Measurements from ENCODE around the gene LMAN1L. TPM values are rescaled to one million over a fixed set of nuclear protein-coding genes. Genes with fewer than 3 reads are reported as not detected.

Gene LMAN1L
- total RNA-seq, 1 donor from 2014 or later: 0.33 TPM

GRCh38 chr15:74822233-74822632, 9.6 kb downstream of the LMAN1L start:
- H3K4me1 Mint-ChIP-seq: peaks cover 13% of the 10 kb centered on the region
- H3K9me3 Mint-ChIP-seq: no peaks in the 10 kb centered on the region
- DNase-seq: no peak
- H3K4me3 Mint-ChIP-seq: no peak overlapping the region
- H3K36me3 Mint-ChIP-seq (ENCODE audit: low read depth): no peaks in the 10 kb centered on the region
- peaks cover 21% of the 10 kb centered on the region for H3K27me3 Mint-ChIP-seq
- H3K27ac Mint-ChIP-seq: no peak overlapping the region
- intact Hi-C loops (cut with micrococcal nuclease): no loop called here

- peaks cover 21% of the 10 kb centered on the region for H3K27me3 Mint-ChIP-seq
- H3K4me3 Mint-ChIP-seq: no peak overlapping the region
- peaks cover 13% of the 10 kb centered on the region for H3K4me1 Mint-ChIP-seq
- no peak overlapping the region for H3K27ac Mint-ChIP-seq
- DNase-seq: no peak
- no peaks in the 10 kb centered on the region for H3K36me3 Mint-ChIP-seq (ENCODE audit: low read depth)
- intact Hi-C loops (cut with micrococcal nuclease): no loop called here
- H3K9me3 Mint-ChIP-seq: no peaks in the 10 kb centered on the region
Observed at GRCh38 chr15:74823324-74823723, 10.7 kb downstream of the LMAN1L start.

- no peak for DNase-seq
- intact Hi-C loops (cut with micrococcal nuclease): no loop called here
- Mint-ChIP-seq H3K9me3 (no peaks in the 10 kb centered on the region), H3K27me3 (peaks cover 21% of the 10 kb centered on the region), H3K4me3 (no peak overlapping the region), H3K4me1 (peaks cover 6% of the 10 kb centered on the region), H3K27ac (no peak overlapping the region), H3K36me3 (ENCODE audit: low read depth) (no peaks in the 10 kb centered on the region)
Observed at GRCh38 chr15:74824976-74825375, 12.3 kb downstream of the LMAN1L start.

- DNase-seq: no peak
- H3K27me3 Mint-ChIP-seq: peaks cover 21% of the 10 kb centered on the region
- no peak overlapping the region for H3K4me3 Mint-ChIP-seq
- H3K4me1 Mint-ChIP-seq: peaks cover 6% of the 10 kb centered on the region
- no peaks in the 10 kb centered on the region for H3K9me3 Mint-ChIP-seq
- intact Hi-C loops (cut with micrococcal nuclease): no loop called here
- no peak overlapping the region for H3K27ac Mint-ChIP-seq
- no peaks in the 10 kb centered on the region for H3K36me3 Mint-ChIP-seq (ENCODE audit: low read depth)
Observed at GRCh38 chr15:74825866-74826265, 13.2 kb downstream of the LMAN1L start.

GRCh38 chr15:74826364-74826819, 13.8 kb downstream of the LMAN1L start, which contains the start of gene CPLX3:
CPLX3 (plus strand) TSS chr15:74826627; CDS start chr15:74826704, 77 bp downstream.
- Mint-ChIP-seq H3K9me3 (no peaks in the 10 kb centered on the region), H3K4me1 (peaks cover 7% of the 10 kb centered on the region), H3K36me3 (ENCODE audit: low read depth) (no peaks in the 10 kb centered on the region), H3K27ac (no peak within 1 kb of the TSS), H3K4me3 (no peak within 1 kb of the TSS), H3K27me3 (peaks cover 21% of the 10 kb centered on the region)
- peak; percentile 92 for DNase-seq
- intact Hi-C loops (cut with micrococcal nuclease): no loop called here

GRCh38 chr15:74826921-74827320, 14.3 kb downstream of the LMAN1L start:
- no peak for DNase-seq
- H3K36me3 Mint-ChIP-seq (ENCODE audit: low read depth): no peaks in the 10 kb centered on the region
- no peaks in the 10 kb centered on the region for H3K9me3 Mint-ChIP-seq
- H3K27ac Mint-ChIP-seq: no peak overlapping the region
- no peak overlapping the region for H3K4me3 Mint-ChIP-seq
- peaks cover 7% of the 10 kb centered on the region for H3K4me1 Mint-ChIP-seq
- intact Hi-C loops (cut with micrococcal nuclease): no loop called here
- H3K27me3 Mint-ChIP-seq: peaks cover 21% of the 10 kb centered on the region

- H3K9me3 Mint-ChIP-seq: no peaks in the 10 kb centered on the region
- intact Hi-C loops (cut with micrococcal nuclease): no loop called here
Observed at GRCh38 chr15:74827614-74828013, 15.0 kb downstream of the LMAN1L start.

GRCh38 chr15:74828835-74829234, 16.2 kb downstream of the LMAN1L start:
- H3K9me3 Mint-ChIP-seq: no peaks in the 10 kb centered on the region
- intact Hi-C loops (cut with micrococcal nuclease): no loop called here

More at GRCh38 chr15:74827614-74828013, 15.0 kb downstream of the LMAN1L start:
- DNase-seq: no peak
- no peaks in the 10 kb centered on the region for H3K36me3 Mint-ChIP-seq (ENCODE audit: low read depth)
- H3K27ac Mint-ChIP-seq: no peak overlapping the region
- H3K4me3 Mint-ChIP-seq: no peak overlapping the region
- H3K27me3 Mint-ChIP-seq: peaks cover 21% of the 10 kb centered on the region
- peaks cover 7% of the 10 kb centered on the region for H3K4me1 Mint-ChIP-seq

GRCh38 chr15:74829486-74829885, 16.9 kb downstream of the LMAN1L start:
- H3K27me3 Mint-ChIP-seq: peaks cover 16% of the 10 kb centered on the region
- no peak overlapping the region for H3K4me3 Mint-ChIP-seq
- H3K9me3 Mint-ChIP-seq: no peaks in the 10 kb centered on the region
- H3K27ac Mint-ChIP-seq: no peak overlapping the region
- H3K4me1 Mint-ChIP-seq: peaks cover 7% of the 10 kb centered on the region
- H3K36me3 Mint-ChIP-seq (ENCODE audit: low read depth): no peaks in the 10 kb centered on the region
- DNase-seq: no peak
- intact Hi-C loops (cut with micrococcal nuclease): no loop called here

More at GRCh38 chr15:74828835-74829234, 16.2 kb downstream of the LMAN1L start:
- H3K36me3 Mint-ChIP-seq (ENCODE audit: low read depth): no peaks in the 10 kb centered on the region
- peaks cover 20% of the 10 kb centered on the region for H3K27me3 Mint-ChIP-seq
- no peak for DNase-seq
- H3K4me1 Mint-ChIP-seq: peaks cover 7% of the 10 kb centered on the region
- no peak overlapping the region for H3K4me3 Mint-ChIP-seq
- no peak overlapping the region for H3K27ac Mint-ChIP-seq

- DNase-seq: no peak
- H3K4me1 Mint-ChIP-seq: peaks cover 7% of the 10 kb centered on the region
- H3K27me3 Mint-ChIP-seq: peaks cover 12% of the 10 kb centered on the region
- peaks cover under 1% of the 10 kb centered on the region for H3K36me3 Mint-ChIP-seq (ENCODE audit: low read depth)
- no peaks in the 10 kb centered on the region for H3K9me3 Mint-ChIP-seq
- H3K27ac Mint-ChIP-seq: no peak overlapping the region
- no peak overlapping the region for H3K4me3 Mint-ChIP-seq
- intact Hi-C loops (cut with micrococcal nuclease): no loop called here
Observed at GRCh38 chr15:74829991-74830390, 17.4 kb downstream of the LMAN1L start.

- no peak for DNase-seq
- no peak overlapping the region for H3K4me3 Mint-ChIP-seq
- H3K27ac Mint-ChIP-seq: no peak overlapping the region
- intact Hi-C loops (cut with micrococcal nuclease): no loop called here
- H3K9me3 Mint-ChIP-seq: no peaks in the 10 kb centered on the region
- peaks cover 7% of the 10 kb centered on the region for H3K4me1 Mint-ChIP-seq
- H3K36me3 Mint-ChIP-seq (ENCODE audit: low read depth): peaks cover 2% of the 10 kb centered on the region
- H3K27me3 Mint-ChIP-seq: peaks cover 8% of the 10 kb centered on the region
Observed at GRCh38 chr15:74830868-74831267, 18.2 kb downstream of the LMAN1L start.

- intact Hi-C loops (cut with micrococcal nuclease): no loop called here
- Mint-ChIP-seq H3K4me3 (no peak overlapping the region), H3K36me3 (ENCODE audit: low read depth) (peaks cover 5% of the 10 kb centered on the region), H3K4me1 (peaks cover 4% of the 10 kb centered on the region), H3K27ac (no peak overlapping the region), H3K27me3 (peaks cover 4% of the 10 kb centered on the region), H3K9me3 (no peaks in the 10 kb centered on the region)
- no peak for DNase-seq
Observed at GRCh38 chr15:74831813-74832495, 19.3 kb downstream of the LMAN1L start.

GRCh38 chr15:74832826-74833225, 20.2 kb downstream of the LMAN1L start:
- H3K27me3 Mint-ChIP-seq: peaks cover 2% of the 10 kb centered on the region
- H3K36me3 Mint-ChIP-seq (ENCODE audit: low read depth): peaks cover 8% of the 10 kb centered on the region
- H3K27ac Mint-ChIP-seq: no peak overlapping the region
- peaks cover 4% of the 10 kb centered on the region for H3K4me1 Mint-ChIP-seq
- no peak overlapping the region for H3K4me3 Mint-ChIP-seq
- intact Hi-C loops (cut with micrococcal nuclease): no loop called here
- no peak for DNase-seq
- no peaks in the 10 kb centered on the region for H3K9me3 Mint-ChIP-seq

GRCh38 chr15:74833376-74834107, 20.9 kb downstream of the LMAN1L start:
- intact Hi-C loops (cut with micrococcal nuclease): no loop called here
- H3K27ac Mint-ChIP-seq: no peak overlapping the region

More at GRCh38 chr15:74833376-74834107, 20.9 kb downstream of the LMAN1L start:
- DNase-seq: no peak
- Mint-ChIP-seq H3K27me3 (no peaks in the 10 kb centered on the region), H3K4me1 (peaks cover 4% of the 10 kb centered on the region), H3K4me3 (no peak overlapping the region), H3K9me3 (no peaks in the 10 kb centered on the region), H3K36me3 (ENCODE audit: low read depth) (peaks cover 8% of the 10 kb centered on the region)
